NCI-H2171 (cell line): ENCODE results near the gene CENPU.
A peak's percentile ranks its signal among the peaks of the same experiment; 100 is the strongest.
"Not testable (repeated sequence)": the region's sequence is repeated elsewhere in the genome, so short reads cannot be mapped to it uniquely, and the experiment has no call there.

ENCODE experiments used
- DNase-seq: peaks from one replicate; lab custom pipeline; 2025; lab: John Stamatoyannopoulos, UW

Gene CENPU

DNA sequence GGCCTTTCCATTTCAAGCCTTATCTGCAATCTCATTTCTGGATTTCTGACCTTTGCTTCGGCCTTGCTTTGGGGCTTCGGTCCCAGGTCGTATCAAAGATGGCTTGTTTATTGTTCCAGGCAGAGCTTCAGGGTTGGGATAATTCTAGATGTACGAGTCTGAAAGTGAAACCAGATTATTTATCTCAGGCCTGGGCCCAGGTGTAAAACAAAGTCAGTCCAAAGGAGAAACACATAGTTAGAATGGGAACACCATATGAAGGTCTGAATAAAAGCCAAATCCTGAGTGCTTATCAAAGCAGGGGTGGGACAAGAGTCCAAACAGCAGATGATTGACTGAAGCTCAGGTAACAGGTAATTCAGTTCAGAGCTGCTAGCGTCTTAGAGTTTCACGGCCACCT is 67.2 kb downstream of the CENPU start:
- no peak for DNase-seq

DNA sequence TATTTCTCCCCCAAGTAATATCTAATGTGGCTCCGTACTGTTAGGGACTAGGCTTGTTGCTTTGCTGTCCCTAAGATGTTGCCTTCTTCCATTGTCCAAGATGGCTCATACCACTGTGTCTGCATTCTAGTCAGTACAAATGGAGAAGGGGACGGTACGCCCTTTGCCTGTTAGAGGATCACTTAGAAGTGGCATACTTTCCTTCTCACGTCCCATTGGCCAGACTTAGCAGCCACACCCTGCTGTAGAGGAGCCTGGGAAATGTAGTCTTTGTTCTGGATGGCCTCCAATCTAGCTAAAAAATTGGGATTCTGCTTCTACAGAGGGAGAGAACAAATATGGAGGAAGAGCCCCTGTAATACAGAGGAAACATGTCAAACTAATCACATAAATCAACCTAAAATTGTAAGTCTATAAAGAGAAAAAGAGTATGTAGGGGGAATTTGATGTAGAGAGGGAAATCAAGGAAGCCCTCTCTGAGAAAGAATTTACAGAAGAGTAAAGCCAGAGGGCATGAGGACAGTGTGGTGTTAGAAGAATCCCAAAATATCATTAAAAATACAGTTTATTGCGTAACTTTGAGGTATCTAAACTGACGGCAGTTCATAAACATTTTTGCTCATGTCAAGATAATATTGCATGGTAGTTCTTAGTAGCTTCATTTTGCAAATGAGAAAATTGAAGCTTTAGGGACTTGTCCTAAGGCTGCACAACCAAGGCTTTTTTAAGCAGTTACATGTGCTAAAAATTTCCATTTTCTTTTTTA is 69.3 kb downstream of the CENPU start:
- DNase-seq: no peak

DNA sequence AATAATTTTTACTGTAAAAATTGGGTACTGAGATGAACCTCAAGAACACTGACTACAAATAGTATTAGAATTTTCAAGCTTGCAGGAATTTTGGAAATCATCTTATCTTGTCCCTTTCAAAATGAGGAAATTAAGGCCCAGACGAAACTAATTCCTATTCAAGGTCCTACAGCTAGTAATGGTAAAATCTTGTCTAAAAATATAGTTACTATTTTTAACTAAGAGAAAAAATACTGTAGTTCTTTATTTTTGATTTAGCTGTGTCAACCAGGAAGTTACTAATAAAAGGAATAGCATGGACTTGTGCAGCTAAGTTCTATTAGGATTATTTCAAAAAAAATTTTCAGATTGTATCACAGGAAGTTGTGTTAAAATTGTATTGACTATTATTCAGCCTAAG is 71.7 kb downstream of the CENPU start:
- DNase-seq: no peak

DNA sequence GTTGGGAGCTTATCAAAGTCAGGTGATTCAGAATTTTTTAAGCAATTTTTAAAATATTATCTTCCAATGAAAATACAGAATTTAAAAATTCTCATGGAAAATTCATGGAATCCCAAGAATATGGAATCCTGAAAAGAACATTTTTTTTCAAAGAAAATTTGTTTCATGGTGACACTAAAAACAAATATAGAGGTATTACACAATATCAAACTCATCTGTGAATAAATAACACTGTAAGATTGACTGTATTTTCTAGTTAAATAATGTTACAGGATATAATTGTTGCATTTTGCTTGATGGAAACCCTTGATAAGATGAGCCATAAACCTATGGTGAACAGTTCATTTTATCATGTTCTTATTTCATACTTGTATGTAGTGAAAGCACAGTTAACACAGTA is 72.9 kb downstream of the CENPU start:
- DNase-seq: no peak

DNA sequence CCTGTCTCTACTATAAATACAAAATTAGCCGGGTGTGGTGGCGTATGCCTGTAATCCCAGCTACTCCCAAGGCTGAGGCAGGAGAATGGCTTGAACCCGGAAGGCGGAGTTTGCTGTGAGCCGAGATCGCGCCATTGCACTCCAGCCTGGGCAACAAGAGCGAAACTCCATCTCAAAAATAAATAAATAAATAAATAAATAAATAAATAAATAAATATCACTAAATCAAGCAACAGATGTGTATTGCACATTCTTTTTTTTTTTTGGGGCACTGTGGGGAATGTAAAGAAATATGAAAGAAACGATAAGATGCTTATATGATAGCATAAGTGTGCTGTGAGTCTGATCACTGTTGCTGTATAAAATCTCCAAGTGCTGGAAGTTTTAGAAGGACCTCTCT is 76.1 kb downstream of the CENPU start:
- not testable (repeated sequence) for DNase-seq

DNA sequence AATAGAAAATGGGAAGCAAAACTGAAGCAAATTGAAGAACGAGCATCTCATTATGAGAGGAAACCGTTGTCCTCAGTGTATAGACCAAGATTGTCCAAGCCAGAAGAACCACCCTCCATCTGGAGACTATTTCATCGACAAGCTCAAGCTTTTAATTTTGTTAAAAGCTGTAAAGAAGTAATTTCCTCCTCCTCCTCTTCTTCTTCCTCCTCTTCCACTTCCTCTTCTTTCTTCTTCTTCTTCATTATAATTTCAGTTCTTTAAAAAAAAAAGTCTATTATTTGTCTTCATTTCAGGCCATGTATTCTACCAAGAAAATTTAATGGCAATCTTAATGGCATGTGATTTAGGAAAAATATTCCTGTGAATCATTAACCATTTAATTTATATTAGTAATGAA is 76.8 kb downstream of the CENPU start:
- DNase-seq: no peak

DNA sequence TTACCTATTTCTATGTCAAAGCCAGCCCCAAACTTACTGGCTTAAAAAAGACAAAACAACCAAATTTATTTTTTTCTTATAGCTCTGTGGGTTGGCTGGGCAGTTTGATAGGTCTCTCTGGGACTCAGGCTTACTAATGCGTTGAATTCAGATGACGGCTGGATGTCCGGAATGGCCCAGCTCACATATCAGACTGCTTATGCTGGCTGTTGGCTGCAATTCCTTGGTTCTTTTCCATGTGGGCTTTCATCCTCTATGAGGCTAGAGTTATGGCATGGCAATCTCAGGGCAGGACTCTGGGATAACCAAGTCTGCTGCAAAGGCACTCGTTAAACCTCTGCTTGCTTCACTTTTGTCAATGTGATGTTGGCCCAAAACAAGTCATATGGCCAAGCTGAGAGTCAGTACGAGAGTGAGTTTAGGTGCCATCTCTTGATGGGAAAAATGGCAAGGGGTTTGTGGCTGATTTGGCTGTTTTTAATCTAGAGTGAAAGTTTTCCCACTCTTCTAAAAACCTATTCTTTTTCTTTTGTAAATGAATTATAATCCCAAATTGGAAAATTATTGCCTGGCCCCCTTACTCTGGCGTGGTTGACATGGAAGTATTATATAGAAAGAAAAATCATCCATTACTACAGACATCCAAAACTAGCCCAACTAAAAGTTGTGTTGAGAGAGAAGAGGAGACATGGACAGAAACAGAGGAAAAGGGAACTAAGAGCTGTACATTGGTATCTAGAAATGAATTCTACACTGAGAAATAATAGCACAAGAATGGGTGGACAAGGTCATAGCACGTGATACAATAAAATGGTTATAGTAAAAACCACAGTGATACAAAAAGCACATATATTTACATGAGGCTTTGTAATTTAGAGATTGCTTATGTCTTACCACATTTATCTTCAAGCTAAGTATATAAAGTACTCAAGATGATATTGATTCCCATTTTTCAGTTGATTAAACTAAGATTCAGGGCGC is 77.7 kb downstream of the CENPU start:
- no peak for DNase-seq

DNA sequence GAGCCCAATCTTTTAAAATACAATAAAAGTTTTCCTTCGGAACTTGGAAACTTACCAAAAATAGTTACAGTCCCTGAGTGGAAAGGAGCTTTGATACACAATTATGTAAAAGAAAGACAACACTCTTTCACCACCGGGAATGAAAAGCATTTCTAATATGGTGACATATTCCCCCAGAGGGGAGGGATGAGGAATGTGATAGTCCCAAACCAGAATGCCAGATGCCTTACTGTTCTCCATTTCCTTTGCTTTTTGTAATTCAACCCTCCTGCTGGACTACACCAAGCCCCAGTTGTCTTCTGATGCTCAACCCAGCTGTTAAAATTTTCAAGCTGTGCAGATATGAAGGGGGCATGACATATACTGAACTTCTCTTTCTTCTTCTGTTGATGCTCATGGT is 80.2 kb downstream of the CENPU start:
- DNase-seq: peak; percentile 39

DNA sequence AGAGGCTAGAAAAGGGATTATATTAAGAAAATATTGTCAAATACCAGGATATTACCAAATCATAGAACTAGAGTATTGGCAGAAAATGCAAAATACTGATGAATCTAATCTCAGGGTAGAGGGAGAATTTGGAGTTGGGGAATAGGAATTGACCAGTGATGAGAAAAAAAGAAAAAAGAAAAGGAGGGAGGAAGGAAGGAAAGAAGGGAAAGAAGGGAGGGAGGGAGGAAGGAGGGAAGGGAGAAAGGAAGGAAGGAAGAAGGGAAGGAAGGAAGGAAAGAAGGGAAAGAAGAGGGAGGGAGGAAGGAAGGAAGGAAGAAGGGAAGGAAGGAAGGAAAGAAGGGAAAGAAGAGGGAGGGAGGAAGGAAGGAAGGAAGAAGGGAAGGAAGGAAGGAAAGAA is 81.2 kb downstream of the CENPU start:
- not testable (repeated sequence) for DNase-seq

DNA sequence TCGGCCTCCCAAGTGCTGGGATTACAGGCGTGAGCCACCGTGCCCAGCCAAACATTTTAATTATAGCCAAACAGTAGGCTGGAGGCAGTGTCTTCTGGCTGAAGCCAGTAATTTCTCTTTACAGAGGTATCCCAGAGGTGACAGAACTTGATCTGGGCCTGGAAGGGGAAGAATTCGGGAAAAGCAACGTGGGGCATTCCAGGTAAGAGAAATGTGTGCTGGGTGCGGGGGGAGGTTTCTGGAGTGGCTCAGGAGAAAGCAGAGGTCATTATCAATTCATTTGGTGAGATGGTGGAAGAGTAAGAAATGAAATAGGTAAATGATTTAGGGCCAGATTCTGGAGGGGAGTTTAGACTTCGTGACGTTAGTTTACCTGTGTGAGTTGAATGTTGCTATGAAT is 82.0 kb downstream of the CENPU start:
- DNase-seq: no peak

DNA sequence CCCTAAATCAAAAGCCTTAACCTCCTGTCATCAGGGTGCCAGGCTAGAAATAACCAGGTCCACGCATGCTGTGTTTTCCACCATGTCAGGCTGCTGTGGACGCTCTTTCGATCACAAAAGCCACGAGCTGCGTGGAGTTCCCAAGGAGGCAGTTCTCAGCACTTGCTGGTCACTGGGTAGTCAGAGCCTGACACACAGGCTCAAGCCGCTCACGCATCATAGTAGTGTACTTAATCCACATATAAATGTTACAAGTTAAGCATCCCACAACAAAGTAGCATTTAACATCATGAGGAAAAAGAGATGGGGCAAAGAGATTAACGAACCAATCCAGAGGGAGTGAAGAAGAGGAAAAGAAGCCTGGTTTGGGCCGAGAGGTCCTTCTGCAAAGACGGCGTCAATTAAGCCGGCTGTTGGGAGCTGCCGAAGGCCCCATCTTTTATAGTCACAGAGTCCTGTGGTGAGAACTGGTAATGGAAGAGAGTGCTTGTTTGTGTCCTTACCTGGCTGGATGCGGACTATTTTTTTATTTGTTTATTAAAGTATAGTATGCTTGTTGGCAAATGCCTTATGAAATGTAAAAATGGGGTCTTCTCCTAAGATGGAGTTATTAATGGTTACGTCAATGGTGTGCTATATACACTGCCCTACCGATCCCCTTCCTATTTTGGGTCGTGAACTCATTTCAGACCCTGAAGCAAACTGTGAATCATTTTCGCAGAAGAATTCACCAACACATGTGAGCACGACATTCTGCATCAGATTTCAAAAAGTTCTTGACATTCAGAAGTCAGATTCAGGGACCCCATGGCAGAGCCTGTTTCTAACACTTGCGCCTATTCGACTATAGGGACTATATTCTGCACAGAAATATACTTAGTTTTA is 83.7 kb downstream of the CENPU start:
- no peak for DNase-seq

DNA sequence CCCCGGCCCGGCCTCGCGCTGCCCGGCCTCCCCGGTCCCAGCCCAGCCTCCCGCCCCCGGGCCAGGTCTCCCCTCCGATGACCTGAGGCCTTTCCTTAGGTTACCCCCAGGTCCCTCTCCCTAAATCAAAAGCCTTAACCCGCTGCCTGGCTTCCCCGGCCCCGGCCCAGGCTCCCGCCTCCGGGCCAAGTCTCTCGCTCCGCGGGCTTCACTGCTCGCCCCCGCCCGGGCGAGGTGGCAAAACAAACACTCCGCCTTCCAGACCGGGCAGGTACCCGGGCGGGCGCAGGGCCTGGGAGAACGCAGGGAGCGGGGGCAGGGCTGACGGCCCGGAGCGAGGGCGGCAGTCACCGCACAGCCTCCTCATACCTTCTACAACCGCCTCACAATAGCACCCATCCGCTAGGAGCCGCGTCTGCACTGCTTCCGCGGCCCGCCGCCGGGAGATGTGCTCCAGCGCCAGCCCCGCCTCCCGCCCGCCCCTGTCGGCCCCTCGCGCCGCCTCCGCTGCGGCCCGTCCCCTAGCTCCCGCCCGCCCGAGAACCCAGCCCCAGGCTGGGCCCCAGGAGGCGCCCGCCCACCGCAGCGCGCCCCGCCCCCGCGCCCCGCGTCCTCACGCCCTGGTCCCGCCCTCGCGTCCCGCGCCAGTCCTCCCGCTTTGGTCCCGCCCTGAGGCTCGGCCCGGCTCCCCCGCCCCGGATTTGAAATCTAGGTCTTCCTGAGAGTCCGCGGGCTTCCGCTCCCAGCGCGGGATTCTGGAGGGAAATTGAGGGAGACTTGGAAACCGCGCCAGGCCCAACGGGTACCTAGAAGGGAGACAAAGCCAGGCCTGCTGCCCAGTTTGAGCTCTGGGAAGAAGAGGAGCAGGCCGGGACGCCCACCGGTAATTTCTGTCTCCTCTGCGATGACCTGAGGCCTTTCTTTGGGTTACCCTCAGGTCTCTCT is 84.6 kb downstream of the CENPU start, which contains the start of the genes CASP3 and PRIMPOL:
CASP3 (minus strand) TSS at position 422 of the 945 bp plus-strand sequence. CDS start 10,994 bp downstream, outside the sequence.
PRIMPOL (plus strand) TSS at position 713 of the 945 bp plus-strand sequence. CDS start 7,403 bp downstream, outside the sequence.
- peak; percentile 83 for DNase-seq

DNA sequence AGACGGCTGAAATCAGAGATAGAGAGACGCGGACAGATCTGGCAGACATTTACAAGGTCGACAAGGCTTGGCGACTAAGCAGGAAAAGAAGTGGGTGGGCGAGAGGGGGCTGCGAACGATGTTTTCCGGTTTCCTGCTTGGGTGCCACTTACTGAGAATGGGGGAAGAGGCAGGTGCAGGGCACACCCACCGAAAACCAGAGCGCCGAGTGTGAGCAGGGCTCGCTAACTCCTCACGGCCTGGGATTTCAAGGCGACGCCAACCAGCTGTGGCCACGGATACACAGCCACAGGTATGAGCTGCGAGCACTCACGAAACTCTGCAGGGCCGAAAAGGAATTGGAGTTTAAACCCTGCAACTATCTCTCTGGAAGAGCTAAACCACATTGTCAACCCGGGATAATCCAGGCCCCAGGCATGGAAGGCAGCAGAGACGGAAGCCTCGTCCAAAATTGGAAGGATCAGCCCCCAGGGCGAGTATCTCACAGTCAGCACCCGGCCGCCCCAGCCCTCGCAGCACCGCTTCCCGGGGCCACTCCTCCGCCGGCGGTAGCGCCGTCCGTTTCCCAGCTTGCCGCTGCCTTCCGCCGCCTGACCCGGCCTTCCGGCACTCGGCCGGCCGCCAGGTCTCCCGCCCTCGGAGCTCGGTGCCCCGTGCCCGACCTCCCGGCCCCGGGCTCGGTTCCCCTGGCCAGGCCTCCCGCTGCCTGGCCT is 85.4 kb downstream of the CENPU start:
- no peak for DNase-seq

DNA sequence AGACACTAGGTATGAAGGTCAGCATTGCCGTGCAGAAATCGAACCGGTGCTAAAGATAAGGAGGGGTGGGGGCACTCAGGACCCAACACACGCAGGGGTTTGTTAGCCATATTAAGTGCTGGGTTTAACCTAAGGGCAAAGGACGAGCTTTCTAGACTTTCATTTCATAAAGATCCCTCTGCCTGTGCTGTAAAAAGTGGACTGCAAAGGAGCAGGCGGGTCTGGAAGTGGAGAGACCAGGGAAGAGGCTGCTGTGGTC is 85.9 kb downstream of the CENPU start:
- DNase-seq: no peak

DNA sequence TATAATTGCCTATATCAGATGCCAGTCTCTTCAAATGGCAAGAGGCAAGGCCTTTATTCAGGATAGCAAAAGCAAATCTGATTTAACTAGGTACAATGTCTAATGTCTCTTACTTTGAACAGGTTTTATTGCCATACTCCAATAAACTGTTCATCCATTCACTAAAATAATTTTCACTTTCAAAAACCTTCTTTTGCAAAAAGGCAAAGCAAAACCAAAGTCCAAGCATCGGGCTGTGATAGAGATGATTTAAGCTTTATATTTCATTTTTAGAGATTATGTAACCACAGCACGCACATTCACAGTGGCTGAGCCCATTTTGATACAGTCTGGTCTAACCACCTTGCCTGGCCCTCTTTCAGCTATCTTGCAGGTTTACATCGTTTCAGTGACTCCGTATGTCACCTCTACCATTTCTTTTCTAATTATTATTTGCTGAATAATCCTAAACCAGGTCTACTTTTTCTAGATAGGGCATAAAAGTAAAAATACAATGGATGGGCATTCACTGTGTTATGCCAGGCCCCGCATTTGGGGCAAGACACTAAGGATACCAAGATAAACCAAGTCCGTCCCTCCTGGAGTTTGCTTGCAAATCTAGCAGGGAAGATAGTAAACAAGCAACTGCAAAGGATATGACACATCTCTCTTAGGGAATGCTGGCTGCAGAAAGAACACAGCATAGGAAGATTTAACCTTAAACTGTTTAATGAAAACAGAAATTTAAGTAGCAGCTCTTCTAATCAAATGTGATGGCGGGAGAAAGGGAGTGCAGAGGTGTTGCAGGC is 86.4 kb downstream of the CENPU start:
- no peak for DNase-seq

DNA sequence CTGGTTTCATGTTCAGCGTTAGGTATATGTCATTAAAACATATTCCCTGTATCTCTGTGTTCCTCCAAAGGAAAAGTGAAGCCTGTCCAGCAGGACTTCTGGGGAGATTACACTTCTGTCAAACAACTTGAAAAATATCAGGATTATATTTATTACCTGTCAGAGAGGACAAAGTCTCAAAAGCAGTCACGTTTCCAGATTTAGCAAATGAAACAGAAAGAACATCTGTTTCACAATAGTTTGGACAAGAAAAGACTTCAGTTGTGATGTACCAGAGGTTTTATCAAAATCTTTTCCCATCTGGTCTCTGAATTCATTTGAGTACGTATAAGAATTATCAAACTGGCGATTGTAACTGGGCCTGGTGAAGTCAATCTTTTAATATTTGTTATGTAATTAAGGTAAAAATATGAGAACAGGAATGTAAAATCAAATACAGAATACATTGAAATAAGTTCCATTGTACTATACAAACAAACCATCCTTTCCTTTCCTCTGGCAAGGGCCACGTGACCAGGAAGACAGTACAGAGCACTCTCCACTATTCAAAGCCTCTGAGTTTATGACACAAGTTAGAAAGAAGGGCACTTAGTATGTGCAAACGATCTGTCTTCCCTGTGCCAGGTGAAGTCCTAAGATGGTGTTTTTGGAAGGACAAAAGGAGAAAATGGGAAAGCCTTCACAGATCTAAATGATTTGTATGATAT is 87.8 kb downstream of the CENPU start:
- no peak for DNase-seq

DNA sequence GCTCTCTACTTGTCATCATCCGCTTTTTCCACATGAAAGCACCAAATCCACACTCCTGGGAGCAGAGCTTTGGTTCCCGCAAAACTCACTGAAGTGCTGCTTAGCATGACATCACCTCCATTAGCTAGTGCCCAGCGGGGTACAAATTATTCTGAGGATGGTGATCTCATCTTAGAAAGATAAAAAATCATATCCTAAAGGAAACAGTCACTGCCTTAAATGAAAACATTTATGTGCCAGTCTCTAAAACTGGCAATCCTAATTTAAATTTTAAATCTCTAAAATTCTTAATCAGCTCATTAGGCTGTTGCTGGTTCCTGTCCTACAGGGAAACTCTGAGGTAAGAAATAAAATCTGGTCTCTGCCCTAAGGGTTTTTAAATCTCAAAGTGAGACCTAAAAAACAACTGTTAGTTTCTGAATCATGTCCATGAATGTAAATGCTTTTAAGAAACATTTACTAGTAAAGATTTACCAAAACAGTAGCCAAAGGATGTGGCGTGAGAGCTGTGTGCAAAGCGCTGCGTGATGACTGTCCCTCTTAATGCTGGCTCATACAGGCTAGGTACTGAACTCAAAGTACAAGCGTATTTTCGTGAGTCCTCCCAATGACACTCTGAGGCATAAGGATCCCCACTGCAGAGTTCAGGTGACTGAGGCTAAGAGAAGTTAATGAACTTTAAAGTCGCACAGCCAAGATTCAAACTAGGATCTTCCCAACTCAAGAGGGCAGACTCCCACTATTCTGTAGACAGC is 89.2 kb downstream of the CENPU start:
- DNase-seq: no peak
